Kidney (tissue), 14 donors: Measurements from ENCODE around the gene SBK3. TPM values are rescaled to one million over a fixed set of nuclear protein-coding genes. Genes with fewer than 3 reads are reported as not detected.
"Not testable (repeated sequence)": the region's sequence is repeated elsewhere in the genome, so short reads cannot be mapped to it uniquely, and the experiment has no call there.

ENCODE experiments used
- DNase-seq, 5 donors: peaks; one replicate each; pipeline ENCODE4 v3.0.0-alpha.2; 2013 to 2020
- FAIRE-seq: peaks from 2 replicates; lab custom pipeline; 2012; peaks lifted over from hg19 to GRCh38; lab: Jason Lieb, UNC
- H3K27ac ChIP-seq, 2 donors: one replicate each; pipeline ENCODE4 v1.7.0; 2013; ENCODE audit warnings: low read depth in 2 of 2, low read length in 2 of 2, inconsistent platforms in 1 of 2
- H3K27me3 ChIP-seq: one replicate; pipeline ENCODE4 v1.7.1; 2013; ENCODE audit warnings: low read length, inconsistent platforms; ENCODE audit not compliant: control insufficient read depth, insufficient read depth
- H3K36me3 ChIP-seq, 3 donors: one replicate each; pipeline versions ENCODE4 v1.7.0 to v1.7.1; 2013; ENCODE audit warnings: low read length in 3 of 3, control low read depth in 1 of 3, inconsistent platforms in 1 of 3; ENCODE audit not compliant: insufficient read depth in 3 of 3, control insufficient read depth in 2 of 3
- H3K4me1 ChIP-seq, 3 donors: one replicate each; pipeline versions ENCODE4 v1.7.0 to v1.7.1; 2013; ENCODE audit warnings: low read length in 3 of 3, inconsistent platforms in 1 of 3, low read depth in 1 of 3; ENCODE audit not compliant: control insufficient read depth in 2 of 3, insufficient read depth in 2 of 3
- H3K4me3 ChIP-seq, 3 donors: one replicate each; pipeline versions ENCODE4 v1.7.0 to v1.8.1; 2013; ENCODE audit warnings: low read length in 3 of 3, control low read depth in 1 of 3, inconsistent platforms in 1 of 3
- H3K9ac ChIP-seq, 3 donors: one replicate each; pipeline versions ENCODE4 v1.7.0 to v1.7.1; 2013; ENCODE audit warnings: low read length in 3 of 3, control low read depth in 1 of 3, inconsistent platforms in 1 of 3
- H3K9me3 ChIP-seq, 3 donors: one replicate each; pipeline versions ENCODE4 v1.7.0 to v1.7.1; 2013; ENCODE audit warnings: low read length in 3 of 3, control low read depth in 1 of 3, inconsistent platforms in 1 of 3; ENCODE audit not compliant: control insufficient read depth in 2 of 3, insufficient read depth in 1 of 3
- intact Hi-C: fragments of 100-400 bp; cut with DNase I; formaldehyde crosslinking; loops from one replicate; pipeline ENCODE4 v1.11.1; 2022
- polyA plus RNA-seq: library from polyadenylated mRNA; stranded (reverse); fragments of 350-450 nt; fragmentation: Illumina TruSeq; extraction: RNeasy Lipid Tissue Mini Kit (QIAGEN cat#74804); gene quantifications from one replicate; pipeline ENCODE4 v1.2.3, GENCODE V29; 2014; ENCODE audit warnings: low read depth, low replicate concordance; ENCODE audit not compliant: insufficient read depth
- total RNA-seq: library from RNA; stranded (reverse); fragmentation: NEBNext Ultra II Directional; extraction: Animal tissue kit (Norgen Biotek cat#: 25700); gene quantifications from one replicate; pipeline ENCODE4 v1.2.1, GENCODE V29; 2021
- TF ChIP-seq, protein P1 (sequence below): IDR thresholded peaks from 3 replicates; pipeline ENCODE4 v1.5.1; 2012; ENCODE audit warnings: mild to moderate bottlenecking, moderate library complexity, borderline replicate concordance; ENCODE audit not compliant: insufficient read depth; ENCODE audit errors: extremely low read depth
- donor health status: control.
- donor health status: control.
- donor health status: control.
- donor health status: control.
- donor health status: control.
- donor health status: DM: yes; HTN: yes; CAD: no.
- donor health status: Normal renal cell carcinoma (clear cell type).

The SBK3 gene
- total and polyA plus RNA-seq, 2 donors from 2014 or later, result 0.66 TPM; not detected in 1

DNA sequence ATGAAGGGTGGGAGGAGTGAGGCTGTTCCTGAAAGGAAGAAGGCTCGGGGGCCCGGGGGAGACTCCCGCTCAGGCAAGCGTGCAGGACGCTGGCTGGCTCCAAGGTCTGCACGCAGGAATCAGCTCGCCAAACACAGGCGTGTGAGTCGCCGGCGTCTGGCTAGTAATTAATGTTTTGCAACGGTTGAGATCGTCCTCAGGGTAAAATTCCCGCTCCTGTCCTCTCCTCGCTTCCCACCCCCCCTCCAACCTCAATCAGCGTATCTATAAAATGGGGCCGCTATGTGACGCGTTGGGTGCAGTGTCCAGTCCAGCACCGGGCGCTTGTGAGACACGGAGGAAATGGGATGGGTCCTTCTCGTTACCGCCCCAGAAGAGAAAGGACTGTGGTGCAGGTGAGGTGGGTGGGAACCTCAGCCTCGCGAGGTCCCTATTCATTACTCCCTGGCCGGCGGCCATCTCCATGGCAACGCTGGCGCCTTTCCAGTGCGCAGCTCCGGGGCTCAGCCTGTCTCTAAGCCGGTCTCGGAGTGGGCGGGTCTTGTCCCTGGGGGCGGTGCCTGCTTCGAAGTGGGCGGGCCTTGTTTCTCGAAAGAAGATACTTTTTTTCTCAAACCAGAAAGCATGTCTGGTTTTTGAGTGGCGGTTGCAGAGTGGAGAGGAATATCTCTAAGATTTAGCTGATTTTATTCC, 41.8 kb upstream of the SBK3 start:
- H3K27me3 ChIP-seq, result no peaks in the 10 kb centered on the region
- peak; percentile 98 to 99 (median 99) for DNase-seq
- H3K9me3 ChIP-seq, result no peaks in the 10 kb centered on the region
- no peaks in the 10 kb centered on the region for H3K36me3 ChIP-seq
- H3K9ac ChIP-seq, result peak overlapping the region in 2 of 3 donors; percentile 10 to 58
- peak overlapping the region; percentile 28 to 64 (median 41) for H3K4me3 ChIP-seq
- FAIRE-seq, result peak; percentile 97
- peaks cover 0 to 10% (median 6%) of the 10 kb centered on the region in 3 donors for H3K4me1 ChIP-seq
- TF ChIP-seq, protein P1, sequence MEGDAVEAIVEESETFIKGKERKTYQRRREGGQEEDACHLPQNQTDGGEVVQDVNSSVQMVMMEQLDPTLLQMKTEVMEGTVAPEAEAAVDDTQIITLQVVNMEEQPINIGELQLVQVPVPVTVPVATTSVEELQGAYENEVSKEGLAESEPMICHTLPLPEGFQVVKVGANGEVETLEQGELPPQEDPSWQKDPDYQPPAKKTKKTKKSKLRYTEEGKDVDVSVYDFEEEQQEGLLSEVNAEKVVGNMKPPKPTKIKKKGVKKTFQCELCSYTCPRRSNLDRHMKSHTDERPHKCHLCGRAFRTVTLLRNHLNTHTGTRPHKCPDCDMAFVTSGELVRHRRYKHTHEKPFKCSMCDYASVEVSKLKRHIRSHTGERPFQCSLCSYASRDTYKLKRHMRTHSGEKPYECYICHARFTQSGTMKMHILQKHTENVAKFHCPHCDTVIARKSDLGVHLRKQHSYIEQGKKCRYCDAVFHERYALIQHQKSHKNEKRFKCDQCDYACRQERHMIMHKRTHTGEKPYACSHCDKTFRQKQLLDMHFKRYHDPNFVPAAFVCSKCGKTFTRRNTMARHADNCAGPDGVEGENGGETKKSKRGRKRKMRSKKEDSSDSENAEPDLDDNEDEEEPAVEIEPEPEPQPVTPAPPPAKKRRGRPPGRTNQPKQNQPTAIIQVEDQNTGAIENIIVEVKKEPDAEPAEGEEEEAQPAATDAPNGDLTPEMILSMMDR, result no peak
- peak overlapping the region; percentile 23 to 69 for H3K27ac ChIP-seq
- intact Hi-C loops, result no loop called here

DNA sequence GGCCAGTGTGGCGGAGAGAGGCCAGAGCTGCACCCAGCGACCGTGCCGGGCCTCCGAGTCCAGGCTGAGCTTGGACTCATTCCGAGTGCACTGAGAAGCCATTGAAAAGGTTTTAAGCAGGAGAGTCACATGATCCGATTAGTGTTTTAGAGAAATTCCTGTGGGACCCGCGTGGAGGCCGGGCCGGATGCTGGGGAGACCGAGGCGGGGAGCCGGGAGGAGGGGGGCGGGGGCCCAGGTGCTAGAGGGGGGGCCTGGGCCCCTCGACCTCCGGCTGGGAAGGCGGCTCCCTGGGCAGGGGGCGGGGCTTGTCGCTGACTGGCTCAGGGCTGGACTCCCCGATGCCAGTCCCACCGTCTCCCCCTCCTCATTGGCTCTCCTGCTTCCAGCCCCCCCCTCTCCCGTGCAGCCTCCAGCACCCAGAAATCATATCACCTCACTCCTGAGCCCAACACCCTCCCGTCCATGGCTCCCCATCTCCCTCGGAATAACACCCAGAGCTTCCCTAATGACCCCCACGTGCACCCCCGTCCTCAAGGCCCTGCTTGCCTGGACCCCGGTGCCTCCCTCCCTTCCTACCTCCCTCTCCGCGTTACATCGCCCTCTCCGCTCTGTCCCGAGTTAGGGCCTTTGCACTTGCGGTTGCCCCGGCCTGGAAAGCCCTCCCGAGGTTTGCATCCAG, 40.5 kb upstream of the SBK3 start:
- peak overlapping the region in 1 of 3 donors; percentile 15 for H3K9ac ChIP-seq
- intact Hi-C loops, result no loop called here
- FAIRE-seq, result no peak

DNA sequence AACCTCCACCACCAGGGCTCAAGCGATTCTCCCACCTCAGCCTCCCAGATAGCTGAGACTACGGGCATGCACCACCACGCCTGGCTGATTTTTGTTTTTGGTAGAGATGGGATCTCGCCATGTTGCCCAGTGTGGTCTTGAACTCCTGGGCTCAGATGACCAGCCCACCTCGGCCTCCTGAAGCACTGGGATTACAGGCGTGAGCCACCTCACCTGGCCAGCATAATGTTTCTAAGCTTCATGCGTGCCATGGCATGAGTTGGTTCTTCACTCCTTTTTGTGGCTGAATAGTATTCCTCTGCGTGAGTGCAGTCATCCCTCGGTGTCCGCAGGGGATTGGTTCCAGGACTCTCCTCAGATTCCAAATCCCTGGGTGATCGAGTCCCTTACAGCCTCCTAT, 39.5 kb upstream of the SBK3 start:
- H3K9me3 ChIP-seq, result no peaks in the 10 kb centered on the region
- peaks cover 3 to 18% (median 12%) of the 10 kb centered on the region in 3 donors for H3K4me1 ChIP-seq
- intact Hi-C loops, result no loop called here
- H3K4me3 ChIP-seq, result no peak overlapping the region
- H3K9ac ChIP-seq, result no peak overlapping the region
- H3K36me3 ChIP-seq, result no peaks in the 10 kb centered on the region
- no peaks in the 10 kb centered on the region for H3K27me3 ChIP-seq
- no peak for FAIRE-seq
- peak in 1 of 5 donors; percentile 42 for DNase-seq
- TF ChIP-seq, protein P1, result no peak
- H3K27ac ChIP-seq, result no peak overlapping the region

More for the DNA sequence above, 40.5 kb upstream of the SBK3 start:
- TF ChIP-seq, protein P1, result no peak
- DNase-seq, result peak; percentile 94 to 97 (median 95)
- Histone ChIP-seq H3K27me3 (no peaks in the 10 kb centered on the region), H3K4me1 (peaks cover 3 to 18% (median 12%) of the 10 kb centered on the region in 3 donors), H3K36me3 (no peaks in the 10 kb centered on the region), H3K4me3 (peak overlapping the region; percentile 54 to 63 (median 57)), H3K27ac (peak overlapping the region; percentile 54 to 68), H3K9me3 (no peaks in the 10 kb centered on the region)

DNA sequence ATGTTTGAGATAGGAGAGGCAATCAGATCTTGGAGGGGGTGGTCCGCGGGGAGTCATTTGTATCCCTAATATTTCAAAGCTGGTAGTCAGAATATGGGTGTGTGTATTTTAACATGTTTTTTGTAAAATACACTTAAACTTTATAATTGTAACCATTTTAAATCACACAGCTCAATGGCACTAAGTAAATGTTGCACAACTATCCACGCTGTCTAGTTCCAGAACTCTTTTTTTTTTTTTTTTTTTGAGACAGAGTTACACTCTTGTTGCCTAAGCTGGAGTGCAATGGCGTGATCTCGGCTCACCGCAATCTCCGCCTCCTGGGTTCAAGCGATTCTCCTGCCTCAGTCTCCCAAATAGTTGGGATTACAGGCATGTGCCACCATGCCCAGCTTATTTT, 38.6 kb upstream of the SBK3 start:
- H3K9me3 ChIP-seq, H3K9ac ChIP-seq, H3K4me3 ChIP-seq, H3K27ac ChIP-seq, DNase-seq, FAIRE-seq, intact Hi-C loops, H3K27me3 ChIP-seq, H3K36me3 ChIP-seq: not testable (repeated sequence)
- H3K4me1 ChIP-seq, result peaks cover 3 to 21% (median 12%) of the 10 kb centered on the region in 3 donors

DNA sequence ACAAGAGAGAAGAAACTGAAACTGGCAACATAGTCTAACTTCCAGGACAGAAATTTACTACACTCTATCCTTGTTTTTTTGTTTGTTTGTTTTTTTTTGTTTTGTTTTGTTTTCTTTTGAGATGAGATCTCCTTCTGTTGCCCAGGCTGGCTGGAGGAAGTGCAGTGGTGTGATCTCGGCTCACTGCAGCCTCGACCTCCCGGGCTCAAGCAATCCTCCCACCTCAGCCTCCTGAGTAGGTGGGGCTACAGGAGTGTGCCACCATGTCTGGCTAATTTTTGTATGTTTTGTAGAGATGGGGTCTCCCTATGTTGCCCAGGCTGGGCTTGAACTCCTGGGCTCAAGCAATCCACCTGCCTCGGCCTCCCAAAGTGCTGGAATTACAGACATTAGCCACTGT, 36.9 kb upstream of the SBK3 start:
- H3K9me3 ChIP-seq, DNase-seq, intact Hi-C loops, FAIRE-seq, H3K27me3 ChIP-seq, H3K36me3 ChIP-seq: not testable (repeated sequence)
- peaks cover 3 to 21% (median 12%) of the 10 kb centered on the region in 3 donors for H3K4me1 ChIP-seq
- H3K27ac ChIP-seq, result peak overlapping the region; percentile 64 to 83
- peak overlapping the region in 2 of 3 donors; percentile 34 to 75 for H3K4me3 ChIP-seq
- H3K9ac ChIP-seq, result peak overlapping the region in 1 of 3 donors; percentile 13
